Stimulated activated CD8-positive, alpha-beta memory T cell treated with anti-CD3 and anti-CD28 coated beads, Interleukin-15, amount 100 ng/mL, for 48 hours (primary cell): ENCODE results near the gene GPRC5C.
A peak's percentile ranks its signal among the peaks of the same experiment; 100 is the strongest.

ENCODE experiments used
- DNase-seq, 2 donors: peaks; one replicate each; pipeline ENCODE4 v3.0.0-alpha.2; 2020; ENCODE audit warnings: low read depth in 2 of 2

GPRC5C gene

GRCh38 chr17:74452033-74452840 lies 20.3 kb downstream of the GPRC5C start:
- DNase-seq = no peak

GRCh38 chr17:74452841-74453661 lies 21.2 kb downstream of the GPRC5C start:
- no peak for DNase-seq

DNA sequence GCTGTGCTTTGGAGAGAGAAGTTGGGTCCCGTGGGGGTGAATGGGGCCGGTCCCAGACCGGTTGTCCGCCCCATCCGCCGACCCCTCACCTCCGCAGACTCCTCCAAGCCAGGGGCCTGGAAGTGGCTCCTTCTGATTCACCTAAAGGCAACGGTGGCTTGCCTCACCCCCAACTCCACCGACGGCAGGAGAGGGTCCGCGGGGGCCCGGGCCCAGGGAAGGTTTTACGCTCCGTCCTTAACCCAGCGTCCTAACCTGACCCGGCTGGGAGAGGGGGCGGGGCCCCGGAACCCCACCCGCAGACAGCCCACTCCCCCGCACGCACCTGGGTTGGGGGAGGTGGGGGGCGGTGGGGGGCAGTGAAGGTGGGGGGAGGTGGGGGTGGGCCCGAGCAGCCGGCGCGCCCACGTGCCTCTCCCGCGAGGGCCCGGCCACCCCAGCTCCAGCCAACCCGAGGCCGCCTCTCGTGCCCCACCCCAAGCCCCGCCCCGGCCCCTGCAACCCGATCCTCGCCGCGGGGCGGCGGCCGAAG lies 21.8 kb downstream of the GPRC5C start:
- DNase-seq = peak in 1 of 2 donors; percentile 79

DNA sequence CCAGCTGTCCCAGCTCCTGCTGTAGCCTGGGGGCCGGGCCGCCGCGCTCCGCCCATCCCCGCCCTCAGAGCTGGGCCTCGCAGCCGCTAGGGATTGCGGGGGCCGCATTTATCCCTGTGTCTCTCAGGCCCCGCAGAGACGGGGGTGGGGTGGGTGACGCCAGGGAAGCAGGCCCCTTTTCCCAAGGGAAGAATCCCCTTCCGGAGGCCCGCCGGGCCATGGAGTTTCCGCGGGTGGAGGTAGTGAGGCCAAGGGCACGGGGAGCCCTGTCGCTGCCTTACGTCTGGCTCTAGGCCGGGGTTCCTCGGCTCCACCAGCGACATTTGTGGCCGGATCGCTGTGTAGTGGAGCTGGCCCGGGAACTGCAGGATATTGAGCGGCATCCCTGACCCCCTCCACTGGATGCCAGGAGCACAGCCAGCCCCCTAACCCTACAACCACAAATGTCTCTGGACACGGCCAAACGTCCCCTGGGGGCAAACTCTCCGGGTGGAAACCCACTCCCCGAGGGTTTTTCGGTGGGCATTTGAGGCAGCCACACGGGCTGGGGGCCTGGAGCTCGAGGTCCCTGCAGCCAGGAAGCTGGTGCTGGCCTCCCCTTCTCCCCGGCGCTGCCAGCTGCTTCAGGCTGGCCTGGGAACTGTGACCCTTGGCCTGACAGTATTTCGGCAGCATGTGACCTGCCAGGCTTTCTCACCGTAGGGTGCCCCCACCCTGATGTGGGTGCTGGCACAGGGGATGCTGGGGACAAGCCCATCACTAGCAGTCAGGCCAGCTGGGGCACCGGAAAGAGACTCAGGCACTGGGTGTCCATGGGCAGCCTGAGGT lies 22.5 kb downstream of the GPRC5C start:
- DNase-seq = peak in 1 of 2 donors; percentile 69

DNA sequence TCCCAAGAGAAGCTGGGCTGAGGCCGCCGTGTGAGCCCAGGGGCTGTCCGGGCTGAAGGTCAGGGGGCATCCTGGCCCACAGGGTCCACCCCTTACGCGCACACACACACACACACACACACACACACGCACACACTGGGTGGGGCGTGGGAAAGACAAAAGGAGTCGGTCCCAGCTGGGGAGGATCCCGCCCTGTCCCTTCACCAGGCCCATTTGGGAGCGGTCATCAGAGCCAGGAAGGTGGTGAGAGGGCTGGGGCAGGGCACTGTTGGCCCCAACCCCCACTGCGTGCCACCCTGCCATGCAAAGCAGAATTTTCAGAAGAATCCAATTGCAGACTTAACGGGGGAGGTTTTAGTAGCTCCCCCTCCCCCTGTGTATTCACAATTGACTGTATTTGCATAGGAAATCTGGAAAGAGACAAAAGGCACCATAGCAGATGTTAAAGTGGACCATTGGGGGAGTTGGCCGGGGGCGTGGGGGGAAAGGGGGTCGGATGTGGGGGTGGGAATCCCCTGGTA lies 23.2 kb downstream of the GPRC5C start:
- DNase-seq = no peak

GRCh38 chr17:74455821-74456220 lies 23.9 kb downstream of the GPRC5C start:
- DNase-seq = no peak

GRCh38 chr17:74457146-74457819 lies 25.4 kb downstream of the GPRC5C start:
- peak; percentile 50 to 57 for DNase-seq

DNA sequence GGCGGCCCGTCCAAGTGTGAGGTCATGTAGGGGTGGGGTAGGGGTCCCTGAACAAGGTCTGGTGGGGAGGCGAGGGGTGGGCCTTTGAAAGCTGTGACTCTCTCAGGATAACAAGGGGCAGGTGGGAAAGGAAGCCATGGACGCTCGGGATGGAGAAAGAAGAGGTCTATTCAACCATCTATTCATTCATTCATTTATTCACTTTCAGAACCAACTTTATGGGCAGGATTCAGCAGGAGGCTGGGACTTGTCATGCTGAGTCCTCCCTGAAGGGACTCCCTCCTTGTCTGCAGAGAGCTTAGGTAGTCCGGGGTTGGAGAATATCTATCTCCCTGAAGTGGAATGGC lies 25.9 kb downstream of the GPRC5C start:
- DNase-seq = no peak

DNA sequence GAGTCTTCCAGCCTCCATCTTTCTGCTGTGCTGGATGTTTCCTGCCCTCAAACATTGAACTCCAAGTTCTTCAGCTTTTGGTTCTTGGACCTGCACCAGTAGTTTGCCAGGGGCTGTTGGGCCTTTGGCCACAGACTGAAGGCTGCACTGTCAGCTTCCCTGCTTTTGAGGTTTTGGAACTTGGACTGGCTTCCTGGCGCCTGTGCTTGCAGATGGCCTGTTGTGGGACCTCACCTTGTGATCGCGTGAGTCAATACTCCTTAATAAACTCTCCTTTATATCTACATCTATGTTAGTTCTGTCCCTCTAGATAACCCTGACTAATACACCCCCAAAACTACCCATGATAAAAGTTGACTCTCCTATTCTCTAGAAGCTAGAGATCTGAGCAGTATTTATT lies 26.9 kb downstream of the GPRC5C start:
- DNase-seq = no peak

- no peak for DNase-seq
Observed at GRCh38 chr17:74459622-74460021, 27.7 kb downstream of the GPRC5C start.

GRCh38 chr17:74460241-74460640 lies 28.4 kb downstream of the GPRC5C start:
- DNase-seq = no peak

- DNase-seq = no peak
Observed at GRCh38 chr17:74460996-74461395, 29.1 kb downstream of the GPRC5C start.

DNA sequence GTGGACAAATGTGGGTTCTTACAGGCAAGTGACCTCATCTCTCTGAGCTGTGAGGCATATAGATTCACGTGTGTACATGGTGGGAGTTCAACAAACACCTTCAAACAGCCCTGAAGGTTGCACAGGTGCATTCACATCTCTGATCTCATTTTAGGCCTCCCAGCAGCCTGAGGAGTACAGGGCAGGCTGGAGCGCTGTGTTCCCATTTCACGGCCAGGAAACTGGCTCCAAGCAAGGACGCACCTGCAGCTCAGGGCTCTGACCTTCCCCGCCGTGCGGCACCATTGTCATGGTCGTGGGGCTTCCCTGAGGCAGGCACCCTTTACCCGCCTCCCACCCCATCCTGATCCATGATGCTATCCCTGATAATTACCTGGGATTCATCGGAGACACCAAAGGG lies 29.7 kb downstream of the GPRC5C start:
- DNase-seq = no peak

DNA sequence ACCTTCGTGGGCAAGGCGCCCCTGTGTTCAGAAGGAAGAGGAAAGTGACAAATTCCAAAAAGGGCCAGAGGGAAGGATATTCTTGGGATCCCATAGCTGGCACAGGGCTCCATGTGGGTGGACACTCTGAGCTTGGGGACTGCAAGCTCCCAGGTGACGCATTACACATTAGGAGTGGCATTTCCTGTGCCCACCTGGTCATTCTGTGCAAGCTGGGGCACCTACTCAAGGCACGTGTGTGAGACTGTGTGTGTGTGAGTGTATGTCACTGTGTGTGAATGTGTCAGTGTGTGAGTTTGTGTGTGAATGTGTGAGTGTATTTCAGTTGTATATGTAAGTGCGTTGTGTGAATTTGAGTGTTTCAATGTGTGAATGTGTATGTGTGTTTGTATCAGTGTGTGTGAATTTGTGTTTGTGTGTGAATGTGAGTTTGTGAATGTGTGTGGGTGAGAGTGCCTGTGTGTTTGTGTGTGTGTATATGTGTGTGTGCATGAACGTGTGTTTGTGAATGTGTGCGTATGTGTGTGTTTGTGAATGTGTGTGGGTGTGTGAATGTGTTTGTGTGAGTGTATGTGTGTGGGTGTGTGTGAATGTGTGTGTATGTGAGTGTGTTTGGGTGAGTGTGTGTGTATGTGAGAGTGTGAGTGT lies 33.0 kb downstream of the GPRC5C start:
- no peak for DNase-seq

GRCh38 chr17:74465378-74466110 lies 33.7 kb downstream of the GPRC5C start:
- no peak for DNase-seq

DNA sequence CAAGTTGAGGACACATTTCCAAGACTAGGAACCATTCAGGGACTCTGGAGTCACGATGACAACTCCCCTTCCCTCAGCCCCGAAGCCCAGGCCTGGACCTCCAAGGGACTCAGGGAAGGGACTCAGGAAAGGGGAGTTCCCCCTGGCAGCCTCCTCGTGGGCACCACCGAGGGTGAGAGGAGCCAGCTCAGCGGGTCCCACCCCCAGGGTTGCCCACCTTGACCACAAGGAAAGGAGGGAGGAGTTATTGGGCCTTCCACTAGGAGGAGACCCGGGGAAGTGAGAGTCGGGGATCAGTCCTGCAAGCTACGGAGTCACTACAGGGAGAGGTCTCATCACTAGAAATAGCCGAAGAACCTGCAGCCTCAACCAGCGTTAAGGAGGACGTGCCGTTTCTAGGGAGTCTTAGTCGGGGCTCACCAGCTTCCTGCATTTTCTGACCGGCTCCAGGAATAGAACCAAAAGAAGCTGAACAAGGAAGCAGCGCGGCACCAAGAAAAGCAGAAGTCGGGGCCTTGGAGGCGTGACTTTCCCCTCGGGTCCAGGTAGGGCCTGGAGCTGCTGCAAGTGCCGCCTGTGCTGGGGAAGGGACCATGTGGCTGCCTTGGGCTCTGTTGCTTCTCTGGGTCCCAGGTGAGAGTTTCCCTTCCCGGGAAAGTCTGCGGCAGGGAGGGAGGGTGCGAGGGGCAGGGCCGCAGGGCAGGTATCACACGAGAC lies 34.4 kb downstream of the GPRC5C start, which contains the start of gene CD300A:
TSS of gene CD300A (plus strand) at position 524 of the 717 bp plus-strand sequence. CDS start at position 594, 70 bp downstream.
- DNase-seq = no peak

DNA sequence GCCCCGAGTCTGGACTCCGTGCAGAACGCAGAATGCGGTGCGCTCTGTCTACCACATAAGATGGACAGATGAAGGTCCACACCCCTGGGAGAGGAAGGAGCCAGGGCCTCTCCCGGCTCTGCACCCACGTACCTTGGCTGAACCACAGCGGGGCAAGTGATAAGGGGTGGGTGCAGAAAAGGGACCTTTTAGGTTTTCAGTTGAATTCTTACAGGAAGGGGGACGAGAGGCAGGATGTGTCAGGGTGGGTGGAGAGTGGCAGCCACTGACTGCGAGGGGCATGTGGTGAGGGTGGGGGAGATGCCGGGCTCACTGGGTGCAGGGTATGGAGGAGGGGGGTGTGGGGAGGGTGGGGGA lies 34.9 kb downstream of the GPRC5C start:
- no peak for DNase-seq

- DNase-seq = no peak
Observed at GRCh38 chr17:74467221-74467951, 35.5 kb downstream of the GPRC5C start.

DNA sequence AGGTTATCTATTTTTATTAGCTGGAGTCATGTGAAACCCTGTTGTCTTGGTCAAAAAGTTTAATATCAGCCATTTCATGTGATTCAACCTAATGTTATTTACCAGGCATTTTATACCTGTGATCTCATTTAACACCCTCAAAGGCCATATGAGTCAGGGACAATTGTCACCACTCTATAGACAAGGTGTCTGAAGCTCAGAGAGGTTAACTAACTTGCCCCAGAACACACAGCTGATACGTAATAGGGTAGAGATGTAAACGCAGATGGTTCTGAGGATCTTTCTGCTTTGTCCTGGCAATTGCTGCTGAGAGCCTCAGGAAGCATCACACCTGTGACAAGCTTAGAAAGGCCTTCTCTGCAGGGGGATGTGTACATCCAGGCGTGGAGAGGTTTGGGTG lies 39.5 kb downstream of the GPRC5C start:
- no peak for DNase-seq
